GM18519 (cell line): ENCODE measurements around the gene SGTA.

Experiments used
- ATAC-seq: cut with Tn5 transposase; IDR thresholded peaks from one replicate; pipeline ENCODE4 v1.9.1; 2021; ENCODE audit warnings: mild to moderate bottlenecking, moderate library complexity; ENCODE audit not compliant: unreplicated experiment, low FRiP score

SGTA gene

DNA sequence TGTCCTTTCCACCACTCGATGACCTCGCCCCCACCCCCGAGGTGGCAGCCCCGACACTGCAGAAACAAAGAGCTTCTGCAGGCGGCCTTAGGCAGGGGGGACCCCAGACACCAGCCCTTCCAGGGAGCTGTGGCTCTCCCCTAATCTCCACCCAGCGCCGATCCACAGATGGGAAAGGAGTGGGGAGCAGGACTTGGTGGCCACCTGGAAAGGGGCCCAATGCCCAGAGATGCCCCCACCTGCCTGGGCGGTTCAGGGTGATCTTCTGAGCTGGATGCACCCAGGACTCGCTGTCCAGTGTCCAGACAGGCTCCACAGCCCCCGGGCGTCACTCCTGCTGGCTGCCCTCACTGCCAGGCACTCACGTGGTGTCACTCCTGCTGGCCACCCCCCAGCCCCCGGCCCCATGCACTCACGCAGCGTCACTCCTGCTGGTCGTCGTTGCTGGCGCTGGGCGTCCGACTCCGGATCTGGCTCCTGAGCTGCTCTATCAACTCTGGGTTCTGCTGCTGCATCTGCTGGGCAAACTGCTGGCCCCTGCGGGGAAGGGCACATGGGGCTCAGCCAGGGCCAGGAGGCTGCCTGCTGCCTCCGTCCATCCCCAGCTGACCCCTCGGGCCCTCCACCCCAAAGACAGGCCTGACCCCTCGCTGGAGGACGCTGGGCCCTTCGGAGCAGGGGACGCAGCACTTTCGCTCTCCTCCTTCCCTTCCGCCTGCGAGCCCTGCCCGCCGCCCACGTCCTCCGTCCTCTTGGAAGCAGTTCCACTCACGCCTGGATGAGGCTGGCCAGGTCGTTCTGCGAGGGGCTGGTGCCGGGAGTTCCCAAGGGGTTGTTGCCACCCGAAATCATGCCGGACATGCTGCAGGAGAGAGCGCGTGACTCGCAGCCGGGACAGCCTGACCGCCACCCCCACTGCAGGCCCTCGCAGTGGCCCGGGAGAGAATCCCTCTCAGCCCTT is 25.9 kb downstream of the SGTA start:
- ATAC-seq, result no peak

DNA sequence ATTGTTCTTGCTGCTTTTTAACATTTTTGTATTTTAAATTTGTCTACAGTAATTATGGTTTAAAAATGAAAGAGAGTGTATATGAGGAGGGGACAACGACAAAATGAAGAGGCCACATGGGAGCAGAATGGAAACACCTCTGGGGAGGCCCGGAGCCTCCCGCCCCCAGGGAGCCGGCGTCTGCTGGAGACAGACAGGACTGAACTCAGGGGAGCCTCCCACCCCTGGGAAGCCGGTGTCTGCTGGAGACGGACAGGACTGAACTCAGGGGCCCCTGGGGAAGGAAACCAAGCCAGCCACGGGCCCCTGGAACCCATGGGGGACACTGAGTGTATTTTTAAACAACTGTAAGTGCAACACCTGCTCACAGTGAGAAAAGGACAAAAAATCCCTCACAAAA is 26.6 kb downstream of the SGTA start:
- no peak for ATAC-seq

DNA sequence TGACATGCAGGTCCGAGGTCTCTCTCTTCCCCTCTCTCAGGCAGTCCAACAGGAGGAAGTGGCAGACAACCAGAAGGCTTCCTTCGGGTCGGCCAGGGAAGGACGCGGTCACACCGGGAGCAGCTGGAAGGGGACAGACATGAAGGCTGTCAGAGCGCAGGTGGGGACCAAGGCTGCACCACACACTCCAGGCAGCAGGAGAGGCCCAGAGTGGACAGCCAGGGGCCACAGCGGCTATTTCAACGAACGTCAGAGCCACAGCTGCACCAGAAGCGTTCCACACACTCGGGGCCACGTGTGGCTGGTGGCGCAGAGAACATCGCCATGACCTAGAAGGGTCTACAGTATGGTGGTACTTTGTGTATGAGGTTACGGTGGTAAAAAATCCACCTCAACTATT is 27.3 kb downstream of the SGTA start:
- ATAC-seq, result no peak

DNA sequence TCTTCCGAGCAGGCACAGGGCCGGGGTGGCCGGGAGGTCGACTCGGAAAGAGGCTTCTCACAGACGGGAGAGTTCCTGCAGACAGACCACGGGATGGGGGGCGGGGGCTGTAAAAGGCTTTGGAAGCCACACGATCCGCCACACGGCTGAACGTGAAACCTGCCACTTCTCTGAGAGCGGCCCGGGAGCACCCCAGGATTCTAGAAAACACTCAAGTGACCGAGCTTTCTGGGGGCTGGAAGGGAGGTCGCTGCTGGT is 27.7 kb downstream of the SGTA start:
- ATAC-seq, result no peak

DNA sequence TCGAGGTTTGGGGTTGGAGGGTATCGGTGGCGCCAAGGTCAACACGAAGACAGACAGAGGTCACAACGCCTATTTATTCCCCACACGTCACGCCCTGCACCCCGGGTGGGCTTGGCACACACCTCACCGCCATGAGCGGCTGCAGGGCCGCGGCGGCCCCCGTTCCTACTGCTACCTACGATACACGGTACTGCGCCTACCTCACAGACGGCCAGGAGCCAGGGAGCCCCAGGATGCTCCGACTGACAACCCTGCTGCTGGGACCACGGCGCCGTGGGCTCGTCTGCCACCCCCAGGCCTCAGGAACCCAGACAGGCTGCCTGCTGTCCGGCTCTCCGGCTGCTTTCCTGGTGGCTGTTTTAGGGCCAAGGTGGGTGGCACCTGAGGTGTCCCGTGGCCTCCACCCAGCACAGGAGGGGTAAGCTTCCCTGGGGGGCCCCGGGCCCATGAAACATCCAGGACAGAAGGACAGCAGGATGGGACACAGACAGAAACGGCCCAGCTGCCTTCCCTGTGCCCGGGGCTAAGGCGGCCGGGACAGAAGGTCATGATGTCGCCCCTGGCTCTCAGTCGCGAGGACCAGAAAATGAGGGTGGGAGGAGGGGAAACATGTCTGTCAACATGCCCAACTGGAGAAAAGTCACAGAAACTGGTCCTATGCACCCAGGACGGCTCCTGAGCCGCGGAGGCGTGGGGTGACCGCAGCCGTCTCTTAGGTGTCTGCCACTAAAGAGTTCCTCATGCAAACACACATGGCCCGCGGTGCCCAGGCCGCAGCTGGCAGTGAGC is 28.2 kb downstream of the SGTA start:
- ATAC-seq, result no peak

DNA sequence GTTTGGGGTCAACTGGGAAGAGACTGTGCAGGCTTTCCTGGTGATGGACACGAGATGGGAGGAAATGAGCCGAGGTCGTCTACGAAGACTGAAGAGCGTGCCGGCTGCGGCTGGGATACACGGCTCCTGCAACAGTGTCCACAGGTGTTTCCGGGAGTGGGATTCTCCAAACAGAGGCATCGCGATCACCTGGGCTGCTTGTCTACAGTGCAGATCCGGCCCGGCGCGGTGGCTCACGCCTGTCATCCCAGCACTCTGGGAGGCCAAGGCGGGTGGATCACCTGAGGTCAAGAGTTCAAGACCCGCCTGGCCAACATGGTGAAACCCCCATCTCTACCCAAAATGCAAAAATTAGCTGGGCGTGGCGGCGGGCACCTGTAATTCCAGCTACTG is 31.6 kb downstream of the SGTA start:
- no peak for ATAC-seq

DNA sequence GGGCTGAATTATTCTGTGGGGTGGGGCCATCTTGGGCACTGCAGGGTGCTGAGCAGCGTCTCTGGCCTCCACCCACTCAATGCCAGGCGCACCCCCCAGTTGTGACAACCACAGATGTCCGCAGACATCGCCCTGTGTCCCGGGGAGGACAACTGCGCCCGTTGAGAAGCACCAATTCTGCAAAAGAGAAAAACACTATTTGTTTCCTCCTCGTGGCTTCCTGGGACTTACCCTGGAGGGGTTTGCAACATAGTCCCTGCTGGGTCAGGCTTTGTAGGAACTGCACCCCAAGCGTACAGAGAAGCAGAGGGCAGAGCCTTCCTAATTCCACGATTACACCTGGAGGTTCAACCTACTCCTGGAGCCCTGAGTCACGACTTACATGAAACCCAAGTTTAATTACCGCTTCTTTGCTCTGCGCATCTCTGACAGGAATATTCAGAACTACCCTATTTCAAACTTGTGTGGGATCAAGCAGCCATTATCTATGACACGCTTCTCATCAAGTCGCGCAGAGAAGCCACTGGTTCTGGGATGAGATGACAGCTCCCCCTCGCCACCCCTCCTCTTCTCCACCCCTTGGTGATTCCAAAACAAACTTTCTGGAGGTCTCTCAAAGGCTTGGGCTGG is 32.1 kb downstream of the SGTA start:
- no peak for ATAC-seq

DNA sequence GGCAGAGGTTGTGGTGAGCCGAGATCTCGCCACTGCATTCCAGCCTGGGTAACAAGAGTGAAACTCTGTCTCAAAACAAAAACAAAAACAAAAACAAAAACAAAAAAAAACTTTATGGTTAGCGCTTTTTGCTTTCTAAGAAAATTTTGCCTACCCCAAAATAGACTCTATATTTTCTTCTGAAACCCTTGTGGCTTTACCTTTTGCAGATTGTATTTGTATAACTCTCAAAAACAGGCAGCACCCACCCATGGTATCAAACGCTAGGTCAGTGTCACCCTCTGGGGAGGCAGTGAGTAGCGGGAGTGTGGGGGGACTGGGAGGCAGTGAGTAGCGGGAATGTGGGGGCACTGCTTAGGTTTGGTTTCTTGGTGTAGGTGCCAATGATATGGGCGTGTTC is 35.7 kb downstream of the SGTA start:
- no peak for ATAC-seq

DNA sequence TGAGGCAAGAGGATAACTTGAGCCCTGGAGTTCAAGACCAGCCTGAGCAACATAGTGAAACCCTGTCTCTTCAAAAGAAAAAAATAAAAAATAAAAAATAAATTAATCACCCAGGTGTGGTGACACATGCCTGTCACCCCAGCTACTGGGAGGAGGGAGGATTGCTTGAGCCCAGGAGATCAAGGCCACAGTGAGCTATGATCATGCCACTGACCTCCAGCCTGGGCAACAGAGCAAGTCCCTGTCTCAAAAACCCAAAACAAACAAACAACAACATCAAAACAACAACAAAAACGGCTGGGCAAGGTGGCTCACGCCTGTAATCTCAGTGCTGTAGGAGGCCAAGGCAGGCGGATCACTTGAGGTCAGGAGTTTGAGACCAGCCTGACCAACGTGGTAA is 39.0 kb downstream of the SGTA start:
- no peak for ATAC-seq

DNA sequence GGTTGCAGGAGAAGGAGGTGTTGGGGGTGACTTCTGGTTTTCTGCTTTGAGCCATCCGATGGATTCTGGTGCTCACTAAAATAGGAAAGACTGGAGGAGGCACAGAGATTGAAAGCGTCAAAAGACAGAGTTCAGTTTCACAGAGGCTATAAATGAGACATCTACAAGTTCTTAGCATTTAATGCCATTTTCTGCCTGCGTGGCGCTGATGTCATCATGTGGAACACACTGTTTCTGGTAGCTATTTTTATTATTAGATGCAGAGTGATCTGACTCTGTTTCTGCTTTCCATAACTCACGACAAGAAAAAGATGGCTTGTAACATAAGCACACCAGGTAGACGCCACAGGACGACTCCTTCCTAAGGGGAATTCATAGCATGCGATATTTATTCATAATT is 40.0 kb downstream of the SGTA start:
- no peak for ATAC-seq

DNA sequence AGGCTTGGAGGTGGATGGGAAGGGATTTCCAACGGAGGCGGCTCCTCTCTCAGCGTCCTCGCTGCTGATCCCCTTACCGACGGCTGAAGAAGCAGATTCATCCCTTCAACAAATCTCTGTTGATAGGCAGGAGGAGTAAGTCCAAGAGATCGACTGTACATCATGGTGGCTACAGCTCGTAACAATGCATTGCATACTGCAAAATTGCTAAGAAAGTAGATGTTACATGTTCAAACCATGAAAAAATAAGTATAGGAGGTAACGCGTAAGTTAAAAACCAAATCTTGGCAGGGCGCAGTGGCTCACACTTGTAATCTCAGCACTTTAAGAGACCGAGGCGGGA is 42.8 kb downstream of the SGTA start:
- ATAC-seq, result no peak

DNA sequence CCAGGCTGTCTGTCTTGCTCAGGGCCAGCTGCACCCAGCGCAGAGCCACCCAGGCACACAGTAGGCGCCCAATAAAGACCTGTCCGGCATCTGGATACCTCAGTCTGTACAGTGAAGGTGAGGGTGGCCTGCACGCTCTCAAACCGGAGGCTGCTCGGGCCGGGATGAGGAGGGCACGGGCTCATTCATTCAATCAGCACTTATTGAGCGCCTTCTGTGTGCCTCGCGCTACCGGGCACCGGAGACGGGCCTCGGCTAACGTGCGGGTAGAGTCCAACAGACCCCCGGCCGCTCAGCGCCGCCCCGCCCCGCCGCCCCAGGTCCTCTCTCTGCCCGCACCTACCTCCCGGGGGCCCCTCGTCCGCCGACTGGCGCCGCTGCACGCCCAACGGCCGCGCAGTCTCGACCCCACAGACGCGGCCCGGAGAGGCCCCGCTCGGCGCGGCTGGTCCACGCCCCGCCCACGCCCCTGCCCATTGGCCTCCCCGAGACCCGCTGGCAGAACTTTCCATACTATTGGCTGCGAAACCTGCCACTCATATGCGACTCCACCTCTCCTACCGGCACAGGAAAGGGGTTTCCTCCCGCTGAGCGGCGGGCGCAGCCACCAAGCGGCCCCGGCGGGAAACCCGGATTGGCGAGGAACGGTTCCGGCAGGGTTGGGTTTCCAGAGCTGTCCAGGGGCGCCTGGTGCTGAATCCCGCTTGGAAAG is 43.3 kb downstream of the SGTA start, which contains the start of gene SLC39A3:
Gene SLC39A3, minus strand, starts transcription at position 416 of the 712 bp plus-strand sequence. CDS start 2,760 bp downstream, outside the sequence.
- ATAC-seq, result peak; percentile 75

DNA sequence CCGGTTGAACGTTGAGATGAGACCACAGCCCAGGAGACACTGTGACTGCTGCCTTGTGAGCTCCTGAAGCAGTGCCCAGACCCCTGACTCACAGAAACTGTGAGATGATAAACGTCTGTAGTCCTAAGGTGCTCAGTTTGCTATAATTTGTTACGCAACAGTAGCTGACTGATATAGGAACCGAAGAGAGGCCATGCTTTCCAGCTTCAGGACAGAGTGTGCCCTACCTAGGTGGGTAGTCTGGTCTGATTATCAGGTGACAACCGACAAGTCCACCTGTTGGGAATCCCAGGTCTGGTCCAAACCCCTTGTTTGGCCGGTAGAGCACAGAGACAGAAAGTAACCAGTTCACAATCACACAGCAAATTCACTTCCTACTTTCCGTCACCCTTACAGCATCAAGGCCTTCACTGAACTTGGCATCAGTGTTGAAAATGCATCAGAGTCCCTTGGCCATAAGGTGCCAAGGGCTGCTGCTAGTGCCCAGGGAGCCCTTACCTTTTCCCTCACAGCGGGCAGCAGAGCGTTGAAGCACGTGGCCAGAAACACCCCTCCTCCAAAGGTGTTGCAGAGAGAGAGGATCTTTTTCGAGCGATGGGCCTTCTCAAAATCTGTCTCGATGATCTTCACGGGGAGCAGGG is 46.4 kb downstream of the SGTA start:
- no peak for ATAC-seq

DNA sequence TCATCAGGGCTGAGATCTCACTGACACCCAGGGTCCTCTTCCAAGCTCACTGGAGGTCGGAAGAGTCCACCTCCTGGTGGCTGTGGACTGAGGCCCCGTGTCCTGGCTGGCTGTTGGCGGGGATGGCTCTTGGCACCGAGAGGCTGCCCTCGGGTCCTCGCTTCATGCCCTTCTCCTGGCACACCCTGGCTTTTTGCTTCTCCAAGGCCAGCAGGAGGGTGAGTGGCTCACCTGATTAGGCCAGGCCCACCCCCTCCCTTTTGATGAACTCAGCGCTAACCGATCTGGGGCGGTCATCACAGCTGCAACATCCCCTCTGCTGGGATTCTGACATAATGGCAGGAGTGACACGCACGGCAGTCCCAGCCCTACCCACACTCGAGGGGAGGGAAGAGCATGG is 47.7 kb downstream of the SGTA start:
- no peak for ATAC-seq

DNA sequence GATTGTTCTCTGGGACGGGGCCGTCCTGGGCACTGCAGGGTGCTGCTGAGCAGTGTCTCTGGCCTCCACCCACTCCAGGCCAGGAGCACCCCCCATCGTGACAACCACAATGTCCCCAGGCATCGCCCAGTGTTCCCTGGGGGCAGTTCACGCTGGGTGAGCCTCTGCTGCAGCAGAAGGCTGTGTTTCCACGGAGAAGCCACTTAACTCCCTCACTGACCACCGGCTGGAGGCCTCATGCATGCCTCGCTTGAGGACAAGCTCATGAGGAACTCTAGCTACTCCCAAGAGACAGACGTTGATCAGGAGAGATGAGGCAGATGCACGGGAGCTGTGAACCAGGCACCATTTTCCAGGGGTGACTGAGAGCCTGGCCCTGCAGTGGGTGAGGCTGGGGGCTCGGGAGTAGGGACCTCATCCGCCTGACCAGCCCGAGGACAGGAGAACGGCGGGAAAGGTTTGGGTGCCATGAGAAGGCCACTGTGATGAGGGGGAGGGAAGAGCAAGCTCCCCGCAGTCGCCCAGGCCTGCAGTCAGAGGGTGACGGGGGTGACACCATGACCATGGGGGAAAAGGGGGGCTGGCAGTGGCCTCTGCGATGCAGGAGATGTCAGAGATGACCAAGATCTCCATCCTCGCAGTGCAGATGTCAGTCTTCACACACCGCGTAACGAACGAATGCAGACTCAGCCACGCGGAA is 48.3 kb downstream of the SGTA start:
- ATAC-seq, result no peak

DNA sequence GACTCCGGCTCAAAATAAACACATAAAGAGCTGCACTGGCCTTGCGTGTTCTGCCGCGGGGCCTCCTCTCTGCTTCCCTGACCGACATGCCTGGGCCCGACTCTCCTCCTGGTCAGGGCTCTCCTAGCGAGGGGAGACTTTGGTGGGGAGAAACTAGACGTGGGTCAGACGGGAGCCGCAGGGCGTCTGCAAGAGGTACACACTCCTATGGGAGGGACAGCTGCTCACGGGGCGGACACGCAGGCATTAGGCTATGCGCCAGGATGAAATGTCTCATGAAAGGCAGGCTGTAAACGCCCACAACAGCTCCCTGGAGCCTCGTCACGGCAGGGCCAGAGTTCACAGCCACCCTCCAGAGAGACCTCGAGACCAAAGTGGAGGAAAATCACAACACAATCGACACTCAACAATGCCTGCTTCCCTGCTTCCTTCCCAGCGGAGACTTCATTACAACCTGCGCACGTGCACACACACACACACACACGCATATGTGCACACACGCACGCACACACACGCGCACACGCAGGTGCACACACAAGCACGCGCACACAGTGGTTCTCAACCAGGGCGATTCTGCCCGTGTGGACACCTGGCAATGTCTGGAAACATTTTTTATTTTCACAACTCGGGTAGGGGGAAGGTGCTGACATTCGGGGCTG is 49.0 kb downstream of the SGTA start:
- ATAC-seq, result no peak

DNA sequence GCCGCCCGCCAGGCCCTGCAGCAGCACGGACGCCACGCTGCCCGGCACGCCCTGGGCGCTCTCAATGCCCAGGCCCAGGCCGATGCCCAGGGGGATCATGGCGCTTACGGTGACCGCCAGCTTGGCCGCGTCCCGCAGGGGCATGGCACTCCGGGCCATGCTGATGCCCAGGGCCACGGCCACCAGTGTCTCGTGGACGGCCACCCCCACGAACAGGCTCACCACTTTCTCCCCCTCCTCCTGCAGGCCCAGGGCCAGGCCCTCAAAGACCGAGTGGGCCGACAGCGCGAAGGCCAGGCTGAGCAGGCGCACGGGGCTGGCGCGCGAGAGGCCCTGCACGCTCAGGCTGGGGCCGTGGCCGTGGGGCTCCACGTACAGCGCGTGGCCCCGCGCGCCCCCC is 50.2 kb downstream of the SGTA start:
- no peak for ATAC-seq

DNA sequence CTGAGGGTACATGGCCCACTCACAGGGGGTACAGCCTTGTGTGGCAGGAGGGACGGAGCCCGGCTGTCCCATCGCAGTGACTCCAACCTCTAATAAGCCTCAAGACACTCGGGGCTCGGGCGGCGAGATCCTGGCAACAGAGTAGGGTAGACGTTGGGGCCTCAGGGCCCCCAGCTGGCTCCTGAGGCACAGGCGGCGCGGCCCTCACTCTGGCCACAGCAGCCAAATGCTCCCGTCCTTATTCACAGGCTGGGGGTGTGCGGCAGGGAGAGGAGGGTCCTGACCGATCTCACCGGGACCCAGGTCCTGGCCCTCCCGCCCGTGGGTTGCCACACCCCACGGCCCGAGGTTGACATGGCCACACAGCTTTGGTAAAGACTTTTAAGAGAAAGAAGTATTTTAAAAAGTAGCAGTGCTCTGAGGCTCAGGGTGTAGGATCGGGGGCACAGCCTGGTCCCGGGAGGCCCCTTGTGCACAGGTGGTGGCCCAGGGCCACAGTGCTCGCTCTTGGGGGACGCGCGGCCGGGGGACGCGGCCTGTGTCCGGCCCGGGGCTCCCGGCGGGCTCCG is 50.8 kb downstream of the SGTA start:
- ATAC-seq, result no peak
